IgD-negative memory B cell (primary cell): ENCODE results near the gene SPAG16. TPM values are rescaled to one million over a fixed set of nuclear protein-coding genes. Genes with fewer than 3 reads are reported as not detected.

ENCODE experiments used
- H3K27ac Mint-ChIP-seq, 3 donors: one replicate each; pipeline ENCODE4 v1.8.0; 2020 to 2022; ENCODE audit warnings: mild to moderate bottlenecking in 3 of 3, mixed read lengths in 3 of 3, moderate library complexity in 1 of 3
- H3K27me3 Mint-ChIP-seq: one replicate; pipeline ENCODE4 v1.8.0; 2021; ENCODE audit warnings: mixed read lengths
- H3K36me3 Mint-ChIP-seq: one replicate; pipeline ENCODE4 v1.8.0; 2020; ENCODE audit warnings: mild to moderate bottlenecking, mixed read lengths
- H3K4me1 Mint-ChIP-seq, 3 donors: one replicate each; pipeline ENCODE4 v1.8.0; 2020 to 2022; ENCODE audit warnings: mixed read lengths in 3 of 3, mild to moderate bottlenecking in 1 of 3
- H3K4me3 Mint-ChIP-seq, 4 donors: one replicate each; pipeline ENCODE4 v1.8.0; 2020 to 2022; ENCODE audit warnings: mild to moderate bottlenecking in 4 of 4, mixed read lengths in 4 of 4, moderate library complexity in 3 of 4
- H3K9me3 Mint-ChIP-seq, 3 donors: one replicate each; pipeline ENCODE4 v1.8.0; 2020 to 2021; ENCODE audit warnings: mixed read lengths in 3 of 3, mild to moderate bottlenecking in 1 of 3
- polyA plus RNA-seq: library from polyadenylated mRNA; unstranded; fragments of 300-500 nt; fragmentation: Illumina TruSeq; gene quantifications from one replicate; pipeline ENCODE4 v1.2.3, GENCODE V29; 2021

The SPAG16 gene
- polyA plus RNA-seq, 1 donor from 2014 or later, result 9.1 TPM

DNA sequence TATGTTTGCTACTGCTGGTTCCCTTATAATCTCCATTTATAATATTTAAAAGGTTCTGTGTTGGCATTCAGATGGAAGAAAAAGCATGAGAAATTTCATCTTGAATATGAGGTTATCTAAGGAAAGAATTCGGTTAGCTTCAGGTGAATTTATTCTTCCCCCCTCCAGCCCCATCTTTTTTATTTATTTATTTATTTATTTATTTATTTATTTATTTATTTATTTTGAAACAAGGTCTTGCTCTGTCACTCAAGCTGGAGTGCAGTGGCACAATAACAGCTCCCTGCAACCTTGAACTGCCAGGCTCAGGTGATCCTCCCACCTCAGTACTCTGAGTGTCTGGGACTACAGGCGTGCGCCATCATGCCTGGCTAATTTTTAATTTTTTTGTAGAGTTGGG lies 1031.1 kb downstream of the SPAG16 start:
- H3K27me3 Mint-ChIP-seq, result no peaks in the 10 kb centered on the region
- H3K36me3 Mint-ChIP-seq, result no peaks in the 10 kb centered on the region
- no peak overlapping the region for H3K27ac Mint-ChIP-seq
- H3K4me1 Mint-ChIP-seq, result no peaks in the 10 kb centered on the region
- H3K4me3 Mint-ChIP-seq, result no peak overlapping the region
- peaks cover 0 to 2% (median 0%) of the 10 kb centered on the region in 3 donors for H3K9me3 Mint-ChIP-seq

DNA sequence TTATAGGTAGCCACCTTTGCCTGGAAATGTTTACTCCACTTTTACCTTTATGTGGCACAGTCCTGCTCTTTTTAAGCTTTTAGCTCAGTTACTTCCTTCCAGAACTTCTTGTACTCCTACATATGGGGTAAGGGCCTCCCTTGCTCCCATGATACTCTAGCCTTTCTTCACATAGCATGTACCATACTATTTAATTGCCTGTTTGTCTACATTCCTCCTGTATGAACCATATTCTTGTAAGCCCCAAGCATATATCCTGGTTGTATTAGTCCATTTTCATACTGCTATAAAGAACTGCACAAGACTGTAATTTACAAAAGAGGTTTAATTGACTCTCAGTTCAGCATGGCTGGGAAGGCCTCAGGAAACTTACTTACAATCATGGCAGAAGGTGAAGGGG lies 1035.9 kb downstream of the SPAG16 start:
- Mint-ChIP-seq H3K27ac (no peak overlapping the region), H3K4me3 (no peak overlapping the region), H3K27me3 (no peaks in the 10 kb centered on the region), H3K4me1 (no peaks in the 10 kb centered on the region), H3K9me3 (peaks cover 0 to 2% (median 0%) of the 10 kb centered on the region in 3 donors), H3K36me3 (no peaks in the 10 kb centered on the region)

DNA sequence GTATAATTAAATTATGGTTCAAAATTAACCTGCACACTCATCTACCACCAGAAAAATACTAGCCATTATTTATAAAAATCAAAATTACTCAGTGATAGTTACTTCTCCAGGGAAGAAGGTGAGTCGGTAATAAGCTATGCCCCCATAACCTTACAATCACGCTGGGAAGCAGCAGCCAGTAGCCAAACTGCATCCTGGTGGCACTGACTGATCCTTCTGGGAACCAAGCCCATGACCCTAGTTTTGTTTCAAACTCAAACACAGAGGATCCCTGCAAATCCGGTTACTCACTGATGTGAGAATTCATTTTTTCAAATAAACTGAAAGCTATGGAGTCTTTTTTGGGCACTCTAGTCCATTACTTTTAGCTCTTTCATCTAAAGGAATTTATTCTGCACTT lies 1038.4 kb downstream of the SPAG16 start:
- Mint-ChIP-seq H3K36me3 (no peaks in the 10 kb centered on the region), H3K4me1 (no peaks in the 10 kb centered on the region), H3K27ac (no peak overlapping the region), H3K27me3 (no peaks in the 10 kb centered on the region), H3K4me3 (no peak overlapping the region), H3K9me3 (peaks cover 0 to 2% (median 0%) of the 10 kb centered on the region in 3 donors)

DNA sequence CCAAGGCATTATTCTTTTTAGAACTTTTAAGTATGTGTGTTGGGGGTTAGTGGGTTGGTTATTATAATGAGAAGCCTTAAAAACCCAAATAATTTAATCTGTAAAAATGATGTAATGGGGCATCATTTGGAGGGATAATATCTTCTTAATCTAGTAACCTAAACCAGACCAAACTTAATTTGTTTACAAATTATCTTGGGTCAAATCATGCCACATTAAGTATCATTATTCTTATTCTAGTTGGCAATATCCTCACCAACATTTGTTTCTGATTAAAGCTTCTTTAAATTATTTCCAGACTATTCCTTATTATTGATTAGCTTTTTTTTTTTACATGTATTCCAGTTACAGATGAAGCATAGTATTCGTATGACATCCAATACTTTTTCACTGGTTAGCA lies 1041.1 kb downstream of the SPAG16 start:
- Mint-ChIP-seq H3K27ac (no peak overlapping the region), H3K36me3 (peaks cover 2% of the 10 kb centered on the region), H3K9me3 (peaks cover 0 to 2% (median 0%) of the 10 kb centered on the region in 3 donors), H3K4me3 (no peak overlapping the region), H3K4me1 (no peaks in the 10 kb centered on the region), H3K27me3 (no peaks in the 10 kb centered on the region)

DNA sequence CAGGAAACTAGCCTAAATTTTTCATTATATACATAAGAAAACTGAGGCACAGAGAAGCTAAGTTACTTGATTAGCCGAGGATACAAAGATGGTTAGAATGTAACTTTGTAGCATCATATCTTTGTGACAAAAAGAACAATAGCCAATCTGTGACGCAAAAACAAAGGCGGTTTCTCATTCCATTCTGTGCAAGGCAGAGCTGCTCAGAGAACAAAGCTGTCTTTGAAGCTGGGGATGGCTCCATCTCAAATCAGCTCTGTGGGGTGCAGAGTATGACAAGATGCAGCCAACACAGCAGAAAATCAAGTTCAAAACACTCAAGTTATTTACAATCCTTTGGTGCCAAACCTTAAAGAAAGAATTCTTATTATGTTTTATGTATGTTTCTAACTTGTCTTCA lies 1044.7 kb downstream of the SPAG16 start:
- Mint-ChIP-seq H3K4me1 (no peaks in the 10 kb centered on the region), H3K9me3 (peaks cover 0 to 4% (median 0%) of the 10 kb centered on the region in 3 donors), H3K4me3 (no peak overlapping the region), H3K27ac (no peak overlapping the region), H3K36me3 (peaks cover 2% of the 10 kb centered on the region), H3K27me3 (no peaks in the 10 kb centered on the region)

DNA sequence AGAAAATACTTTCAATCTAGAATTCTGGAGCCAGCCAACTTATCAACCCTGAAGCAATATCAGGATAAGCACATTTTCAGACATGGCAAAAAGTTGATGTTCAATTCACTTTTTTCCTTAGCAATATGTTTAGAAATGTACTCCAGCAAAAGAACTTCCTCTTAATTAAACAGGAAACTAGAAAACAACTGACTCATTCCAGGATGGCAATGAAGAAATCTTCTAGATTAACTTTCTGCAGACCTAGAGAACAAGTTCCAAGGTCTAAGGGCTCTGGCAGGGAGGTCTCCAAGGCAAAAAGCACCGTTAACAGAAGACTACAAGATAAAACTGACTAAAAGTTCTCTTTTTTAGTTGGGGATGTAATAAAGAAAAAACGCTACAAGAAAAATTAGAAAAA lies 1057.4 kb downstream of the SPAG16 start:
- Mint-ChIP-seq H3K36me3 (no peaks in the 10 kb centered on the region), H3K4me3 (no peak overlapping the region), H3K4me1 (no peaks in the 10 kb centered on the region), H3K27me3 (no peaks in the 10 kb centered on the region), H3K27ac (no peak overlapping the region), H3K9me3 (no peaks in the 10 kb centered on the region)

DNA sequence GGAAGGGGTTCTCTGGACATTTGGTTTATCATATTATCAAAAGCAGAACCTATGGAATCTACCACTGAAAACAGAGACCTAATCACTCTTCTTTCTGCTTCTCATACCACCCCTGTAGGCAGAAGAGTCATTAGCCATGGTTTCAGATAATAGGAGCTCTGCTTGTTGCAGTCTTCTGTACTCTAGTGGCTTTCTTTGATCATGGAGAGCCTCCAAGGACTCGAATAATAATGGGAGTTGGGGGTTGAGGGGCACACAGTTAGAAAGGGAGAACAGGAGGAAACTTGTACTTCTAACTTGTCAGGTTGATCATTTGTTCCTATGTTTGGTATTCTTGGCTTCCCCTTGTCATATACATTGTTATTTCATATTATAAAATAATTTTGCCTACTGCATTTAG lies 1074.2 kb downstream of the SPAG16 start:
- Mint-ChIP-seq H3K27ac (no peak overlapping the region), H3K36me3 (no peaks in the 10 kb centered on the region), H3K27me3 (no peaks in the 10 kb centered on the region), H3K4me3 (no peak overlapping the region), H3K9me3 (peaks cover 0 to 14% (median 5%) of the 10 kb centered on the region in 3 donors), H3K4me1 (no peaks in the 10 kb centered on the region)

DNA sequence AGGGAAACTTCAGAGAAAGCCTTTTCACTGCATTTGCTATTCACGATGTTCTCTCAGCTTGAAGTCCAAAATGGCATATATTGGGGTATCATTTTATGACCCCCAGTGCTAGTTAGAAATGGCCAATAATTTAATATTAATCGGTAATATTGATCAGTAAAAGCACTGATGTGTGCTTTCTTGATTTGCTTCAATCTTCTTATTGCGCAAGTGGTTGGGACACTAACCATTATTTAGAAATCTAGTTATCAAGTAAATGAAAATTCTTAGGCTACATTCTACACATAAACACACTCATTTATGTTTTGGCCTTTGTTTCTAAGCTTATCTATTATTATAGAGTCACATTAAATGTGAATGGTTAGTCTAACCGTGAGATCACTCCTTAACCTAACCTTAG lies 1076.9 kb downstream of the SPAG16 start:
- no peak overlapping the region for H3K4me3 Mint-ChIP-seq
- H3K27ac Mint-ChIP-seq, result no peak overlapping the region
- peaks cover 0 to 19% (median 5%) of the 10 kb centered on the region in 3 donors for H3K9me3 Mint-ChIP-seq
- no peaks in the 10 kb centered on the region for H3K27me3 Mint-ChIP-seq
- no peaks in the 10 kb centered on the region for H3K4me1 Mint-ChIP-seq
- H3K36me3 Mint-ChIP-seq, result no peaks in the 10 kb centered on the region

DNA sequence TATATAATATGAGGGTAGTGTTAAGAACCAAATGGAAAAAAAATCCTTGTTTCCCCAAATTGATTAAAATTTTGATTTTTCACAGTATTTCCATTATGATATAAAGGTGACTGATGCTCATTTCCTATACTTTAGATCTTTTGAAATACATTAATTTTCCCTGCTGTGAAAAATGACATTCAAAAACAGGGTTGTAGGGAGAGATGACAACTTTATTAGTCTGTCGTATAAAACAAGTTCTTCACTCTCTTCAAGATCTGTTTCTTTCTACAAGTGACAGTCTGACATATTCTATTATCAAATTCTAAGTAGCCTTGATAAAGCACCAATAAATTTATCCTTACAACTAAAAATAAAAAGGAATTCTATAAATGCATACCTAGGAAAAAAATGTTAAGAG lies 1081.3 kb downstream of the SPAG16 start:
- H3K4me3 Mint-ChIP-seq, result no peak overlapping the region
- H3K36me3 Mint-ChIP-seq, result no peaks in the 10 kb centered on the region
- H3K27ac Mint-ChIP-seq, result no peak overlapping the region
- no peaks in the 10 kb centered on the region for H3K4me1 Mint-ChIP-seq
- no peaks in the 10 kb centered on the region for H3K27me3 Mint-ChIP-seq
- H3K9me3 Mint-ChIP-seq, result peaks cover 0 to 5% (median 0%) of the 10 kb centered on the region in 3 donors

DNA sequence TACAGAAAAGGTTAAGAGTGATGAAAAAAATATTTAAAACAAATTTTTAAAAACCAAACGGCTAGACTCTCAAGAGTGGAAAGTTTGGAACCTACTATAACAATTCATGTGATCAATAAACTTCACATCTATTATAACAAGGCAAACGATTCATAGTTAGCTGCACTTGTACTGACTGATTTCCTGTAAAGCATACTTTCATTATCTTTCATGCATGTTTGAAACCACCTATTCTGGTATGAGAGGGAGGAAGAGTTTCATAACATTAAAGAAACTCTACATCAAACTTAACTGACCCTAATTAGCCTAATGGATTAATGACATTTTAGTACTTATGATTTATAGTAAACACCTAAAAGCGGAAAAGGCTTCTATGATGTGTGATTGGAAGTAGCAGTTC lies 1082.9 kb downstream of the SPAG16 start:
- H3K9me3 Mint-ChIP-seq, result peaks cover 0 to 5% (median 2%) of the 10 kb centered on the region in 3 donors
- no peak overlapping the region for H3K27ac Mint-ChIP-seq
- H3K4me3 Mint-ChIP-seq, result no peak overlapping the region
- no peaks in the 10 kb centered on the region for H3K27me3 Mint-ChIP-seq
- no peaks in the 10 kb centered on the region for H3K36me3 Mint-ChIP-seq
- H3K4me1 Mint-ChIP-seq, result no peaks in the 10 kb centered on the region

DNA sequence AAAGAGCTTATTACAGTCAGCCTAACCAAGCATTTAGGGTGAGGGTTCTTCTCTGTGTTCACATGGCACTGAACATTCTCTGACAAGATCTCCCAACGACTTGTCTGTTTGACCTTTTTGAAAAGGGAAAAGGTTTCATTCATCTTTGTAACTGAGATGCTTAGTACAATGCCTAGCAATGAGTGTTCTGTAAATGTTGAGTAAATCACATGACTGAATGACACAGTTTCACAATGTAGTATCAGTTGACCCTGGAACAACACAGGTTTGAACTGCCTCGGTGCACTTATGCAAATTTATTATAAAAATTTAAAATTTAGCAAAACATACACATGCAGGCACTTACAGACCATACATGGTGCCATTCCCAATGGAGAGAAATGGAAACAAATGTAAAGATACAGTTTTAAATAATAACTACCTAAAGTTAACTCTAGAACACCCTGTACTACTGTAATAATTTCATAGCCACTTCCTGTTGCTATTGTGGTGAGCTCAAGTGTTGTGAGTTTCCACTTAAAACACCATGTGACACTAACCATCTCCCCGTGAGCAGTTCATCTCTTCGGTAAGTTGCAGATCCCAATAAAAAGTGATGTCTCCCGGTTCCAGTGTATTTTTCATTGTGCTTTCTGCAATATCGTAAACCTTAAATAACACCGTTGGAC lies 1092.5 kb downstream of the SPAG16 start:
- Mint-ChIP-seq H3K4me1 (no peaks in the 10 kb centered on the region), H3K36me3 (no peaks in the 10 kb centered on the region), H3K27ac (no peak overlapping the region), H3K4me3 (no peak overlapping the region), H3K27me3 (no peaks in the 10 kb centered on the region), H3K9me3 (peaks cover 0 to 2% (median 0%) of the 10 kb centered on the region in 3 donors)

DNA sequence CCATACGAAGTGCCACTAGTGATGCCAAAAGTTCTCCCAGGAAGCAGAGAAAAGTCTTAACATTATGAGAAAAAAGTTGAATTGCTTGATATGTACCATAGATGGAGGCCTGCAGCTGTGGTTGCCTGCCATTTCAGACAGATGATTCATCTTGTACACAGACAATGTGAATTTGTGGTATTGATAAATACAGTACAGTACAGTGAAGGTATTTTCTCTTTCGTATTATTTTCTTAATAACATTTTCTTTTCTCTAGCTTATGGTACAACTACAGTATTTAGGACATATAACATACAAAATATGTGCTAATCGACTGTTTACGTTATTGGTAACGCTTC lies 1093.0 kb downstream of the SPAG16 start:
- H3K27ac Mint-ChIP-seq, result no peak overlapping the region
- H3K9me3 Mint-ChIP-seq, result no peaks in the 10 kb centered on the region
- no peaks in the 10 kb centered on the region for H3K27me3 Mint-ChIP-seq
- H3K4me3 Mint-ChIP-seq, result no peak overlapping the region
- H3K4me1 Mint-ChIP-seq, result no peaks in the 10 kb centered on the region
- no peaks in the 10 kb centered on the region for H3K36me3 Mint-ChIP-seq

DNA sequence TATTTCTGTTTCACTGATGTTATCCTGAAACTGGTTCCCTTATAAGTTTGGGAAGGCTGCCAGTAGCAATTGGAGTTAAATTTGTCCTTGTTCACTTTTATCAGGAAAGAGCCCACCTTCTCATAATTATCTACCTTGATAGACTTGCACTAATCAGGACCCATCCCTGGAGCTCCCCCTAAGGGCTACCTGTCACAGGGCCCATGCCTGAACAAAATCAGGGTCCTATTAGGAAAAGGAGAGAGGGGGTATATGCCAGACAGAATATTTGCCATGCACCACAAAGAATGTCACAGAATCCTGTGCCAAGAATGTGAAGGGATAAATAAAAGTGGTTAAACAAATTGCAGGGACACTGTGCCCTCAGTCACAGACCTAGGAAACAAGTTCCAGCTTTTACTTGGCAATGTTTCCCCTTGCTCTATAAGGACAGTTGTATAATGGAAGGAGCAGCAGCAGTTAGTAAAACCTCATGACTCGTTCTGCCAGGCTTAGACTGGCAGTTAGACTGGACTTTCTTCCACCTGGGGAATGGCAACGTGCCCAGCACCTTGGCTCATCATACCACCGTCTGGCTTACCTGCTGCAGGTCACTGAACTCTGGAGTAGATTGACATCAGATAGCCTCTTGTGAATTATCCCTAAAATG lies 1094.3 kb downstream of the SPAG16 start:
- Mint-ChIP-seq H3K4me1 (no peaks in the 10 kb centered on the region), H3K27ac (no peak overlapping the region), H3K4me3 (no peak overlapping the region), H3K9me3 (no peaks in the 10 kb centered on the region), H3K36me3 (no peaks in the 10 kb centered on the region), H3K27me3 (no peaks in the 10 kb centered on the region)

DNA sequence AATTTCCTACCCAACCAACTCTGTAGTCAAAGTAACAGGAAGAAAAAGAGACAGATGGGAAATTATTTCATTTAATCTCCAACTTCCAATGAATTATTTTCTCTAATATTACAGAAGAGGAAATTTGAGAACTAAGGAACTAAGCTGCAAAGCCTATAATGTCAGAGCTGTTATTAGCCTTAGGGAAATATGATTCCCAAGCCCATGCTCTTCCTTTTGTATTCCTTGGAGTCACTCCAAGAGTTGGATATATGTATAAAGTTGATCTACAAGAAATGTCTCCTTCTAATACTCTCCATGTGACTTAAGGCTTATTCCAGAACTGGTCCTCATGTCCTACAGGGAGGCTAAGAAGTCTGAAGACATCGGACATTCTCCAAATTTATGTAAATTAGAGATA lies 1095.0 kb downstream of the SPAG16 start:
- no peak overlapping the region for H3K27ac Mint-ChIP-seq
- H3K27me3 Mint-ChIP-seq, result no peaks in the 10 kb centered on the region
- H3K9me3 Mint-ChIP-seq, result no peaks in the 10 kb centered on the region
- no peaks in the 10 kb centered on the region for H3K36me3 Mint-ChIP-seq
- H3K4me1 Mint-ChIP-seq, result no peaks in the 10 kb centered on the region
- H3K4me3 Mint-ChIP-seq, result no peak overlapping the region

DNA sequence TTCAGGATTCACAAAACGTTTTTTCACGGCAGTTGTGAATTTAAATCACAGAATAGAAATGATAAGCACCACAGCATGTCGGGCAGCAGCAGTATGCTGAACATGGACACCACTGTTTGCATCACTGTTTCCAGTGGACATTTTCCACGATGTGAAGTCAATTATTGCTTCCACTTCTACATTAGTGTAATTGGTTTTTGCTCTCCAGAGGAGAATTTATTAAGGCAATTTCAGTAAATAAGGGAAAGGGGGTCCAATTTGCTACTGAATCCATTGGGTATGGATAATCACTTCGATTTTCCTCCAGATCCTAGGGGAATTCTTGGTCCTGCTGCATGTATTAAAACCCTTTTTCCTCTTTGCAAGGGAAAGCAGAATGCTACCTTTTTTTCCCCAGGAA lies 1096.4 kb downstream of the SPAG16 start:
- no peak overlapping the region for H3K27ac Mint-ChIP-seq
- H3K36me3 Mint-ChIP-seq, result no peaks in the 10 kb centered on the region

DNA sequence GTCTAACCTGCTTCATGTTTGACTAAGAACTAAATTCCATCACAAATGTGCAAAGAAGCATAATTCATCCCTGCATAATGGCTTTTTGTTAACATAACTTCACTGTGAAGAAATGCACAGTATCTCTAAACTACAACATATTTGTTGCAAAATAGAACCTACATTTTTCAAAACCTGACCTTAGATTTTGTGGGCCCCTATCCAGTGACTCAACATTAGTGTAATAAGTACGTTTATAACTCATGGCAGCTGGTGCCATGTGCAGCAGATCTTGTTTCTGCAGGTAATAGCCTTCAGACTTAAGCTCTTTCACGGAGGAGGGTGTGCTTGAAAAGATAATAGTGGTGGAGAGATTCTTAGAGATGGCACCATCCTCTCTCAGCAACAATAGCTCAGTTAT lies 1098.0 kb downstream of the SPAG16 start:
- no peaks in the 10 kb centered on the region for H3K27me3 Mint-ChIP-seq
- H3K36me3 Mint-ChIP-seq, result no peaks in the 10 kb centered on the region
- no peak overlapping the region for H3K27ac Mint-ChIP-seq
- H3K4me3 Mint-ChIP-seq, result no peak overlapping the region
- no peaks in the 10 kb centered on the region for H3K9me3 Mint-ChIP-seq
- no peaks in the 10 kb centered on the region for H3K4me1 Mint-ChIP-seq

More for the DNA sequence above, 1096.4 kb downstream of the SPAG16 start:
- no peaks in the 10 kb centered on the region for H3K27me3 Mint-ChIP-seq
- no peaks in the 10 kb centered on the region for H3K9me3 Mint-ChIP-seq
- H3K4me1 Mint-ChIP-seq, result no peaks in the 10 kb centered on the region
- H3K4me3 Mint-ChIP-seq, result no peak overlapping the region
